Measurements from ENCODE around the gene GH1. TPM values are rescaled to one million over a fixed set of nuclear protein-coding genes. Genes with fewer than 3 reads are reported as not detected.

GH1 gene
- not detected in 5 replicates for total RNA-seq (2022; extraction: Qiagen RNA extraction; ENCODE audit: low read depth)

DNA sequence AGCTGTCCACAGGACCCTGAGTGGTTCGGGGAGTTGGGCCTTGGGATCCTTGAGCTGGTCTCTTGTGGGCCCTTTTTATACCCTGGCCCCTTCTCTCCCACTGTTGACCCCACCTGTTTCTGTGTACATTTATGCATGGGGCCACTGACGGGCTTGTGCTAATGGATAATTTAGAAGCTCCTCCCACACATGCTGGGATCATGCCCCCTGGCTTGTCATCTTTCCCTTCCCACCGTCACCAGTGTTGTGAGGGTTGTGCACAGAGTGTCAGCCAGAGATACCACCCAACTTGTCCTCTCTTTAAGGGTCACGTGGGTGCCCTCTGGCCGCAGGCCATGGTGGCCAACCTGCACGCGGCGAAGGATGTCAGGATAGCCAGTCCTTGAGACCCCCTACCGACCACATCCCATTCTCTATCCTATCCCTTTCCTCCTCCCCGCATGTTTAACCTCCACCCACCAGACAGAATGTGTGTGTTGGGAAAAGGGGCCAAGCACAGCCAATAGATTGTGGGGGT, at the start of gene GH1:
TSS of gene GH1 (minus strand) at position 51 of the 517 bp plus-strand sequence. CDS start 63 bp downstream, outside the sequence.

DNA sequence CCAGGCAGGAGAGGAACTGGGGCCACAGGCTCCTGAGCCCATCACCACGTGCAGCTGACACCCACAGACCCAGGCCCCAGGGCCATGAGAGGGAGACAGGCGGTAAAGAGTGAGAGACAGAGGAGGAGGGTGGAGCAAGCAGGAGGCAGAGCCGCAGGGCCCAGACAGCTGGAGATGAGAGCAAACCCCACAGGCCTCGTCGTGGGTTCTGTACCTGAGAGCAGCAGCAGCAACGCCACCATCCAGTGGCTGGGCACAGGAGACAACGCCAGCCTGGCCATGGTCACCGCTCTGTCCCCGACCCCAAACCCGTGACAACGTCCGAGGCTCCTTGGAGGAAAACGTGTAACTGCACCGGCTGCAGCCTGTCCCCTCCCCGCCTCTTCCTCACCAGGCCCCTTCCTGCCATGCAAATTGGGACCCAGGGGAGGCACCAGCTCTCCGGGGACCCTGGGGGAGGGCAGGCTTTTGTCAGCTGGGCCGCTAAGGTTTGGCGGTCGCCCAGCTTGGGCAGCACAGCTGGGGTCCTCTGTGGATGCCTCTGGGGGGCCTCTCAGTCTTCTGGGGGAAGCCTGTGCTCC, 13.4 kb upstream of the GH1 start, which contains the start of gene CD79B:
TSS of gene CD79B (minus strand) at position 351 of the 581 bp plus-strand sequence. CDS start at position 281, 70 bp downstream.

DNA sequence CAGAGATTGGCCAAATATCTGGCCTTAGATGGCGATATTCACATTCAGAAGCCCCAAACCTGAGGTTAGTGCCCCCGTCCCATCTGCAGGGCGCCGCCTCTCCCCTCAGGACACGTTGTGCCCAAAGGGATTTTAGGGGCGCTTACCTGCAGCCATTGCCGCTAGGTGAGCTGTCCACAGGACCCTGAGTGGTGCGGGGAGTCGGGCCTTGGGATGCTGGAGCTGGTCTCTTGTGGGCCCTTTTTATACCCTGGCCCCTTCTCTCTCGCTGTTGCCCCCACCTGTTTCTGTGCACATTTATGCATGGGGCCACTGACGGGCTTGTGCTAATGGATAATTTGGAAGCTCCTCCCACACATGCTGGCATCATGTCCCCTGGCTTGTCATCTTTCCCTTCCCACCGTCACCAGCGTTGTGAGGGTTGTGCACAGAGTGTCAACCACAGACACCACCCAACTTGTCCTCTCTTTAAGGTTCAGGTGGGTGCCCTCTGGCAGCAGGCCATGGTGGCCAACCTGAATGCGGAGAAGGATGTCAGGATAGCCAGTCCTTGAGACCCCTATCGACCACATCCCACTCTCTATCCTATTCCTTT, 7.5 kb downstream of the GH1 start, which contains the start of gene CSHL1:
TSS of gene CSHL1 (minus strand) at position 218 of the 595 bp plus-strand sequence. CDS start at position 156, 62 bp downstream.

DNA sequence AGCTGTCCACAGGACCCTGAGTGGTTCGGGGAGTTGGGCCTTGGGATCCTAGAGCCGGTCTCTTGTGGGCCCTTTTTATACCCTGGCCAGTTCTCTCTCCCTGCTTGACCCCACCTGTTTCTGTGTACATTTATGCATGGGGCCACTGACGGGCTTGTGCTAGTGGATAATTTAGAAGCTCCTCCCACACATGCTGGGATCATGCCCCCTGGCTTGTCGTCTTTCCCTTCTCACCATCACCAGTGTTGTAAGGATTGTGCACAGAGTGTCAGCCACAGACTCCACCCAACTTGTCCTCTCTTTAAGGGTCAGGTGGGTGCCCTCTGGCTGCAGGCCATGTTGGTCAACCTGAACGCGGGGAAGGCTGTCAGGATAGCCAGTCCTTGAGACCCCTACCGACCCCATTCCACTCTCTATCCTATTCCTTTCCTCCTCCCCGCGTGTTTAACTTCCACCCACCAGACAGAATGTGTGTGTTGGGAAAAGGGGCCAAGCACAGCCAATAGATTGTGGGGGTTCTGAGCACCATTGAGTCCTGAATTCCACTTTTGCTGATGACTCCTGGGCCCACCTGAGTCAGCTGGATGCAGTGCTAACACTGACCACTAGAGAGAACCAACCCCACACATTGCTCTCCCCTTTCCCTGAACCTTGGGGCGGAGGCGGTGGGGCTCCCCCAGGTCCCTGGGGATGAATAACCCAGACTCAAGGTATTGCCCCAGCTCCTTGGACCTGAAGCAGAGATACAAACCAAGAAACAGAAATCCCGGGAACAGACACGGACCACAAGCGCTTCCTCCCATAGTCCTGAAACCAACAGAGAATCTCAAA, 21.9 kb downstream of the GH1 start, which contains the start of gene CSH1:
TSS of gene CSH1 (minus strand) at position 51 of the 831 bp plus-strand sequence. CDS start 63 bp downstream, outside the sequence.

DNA sequence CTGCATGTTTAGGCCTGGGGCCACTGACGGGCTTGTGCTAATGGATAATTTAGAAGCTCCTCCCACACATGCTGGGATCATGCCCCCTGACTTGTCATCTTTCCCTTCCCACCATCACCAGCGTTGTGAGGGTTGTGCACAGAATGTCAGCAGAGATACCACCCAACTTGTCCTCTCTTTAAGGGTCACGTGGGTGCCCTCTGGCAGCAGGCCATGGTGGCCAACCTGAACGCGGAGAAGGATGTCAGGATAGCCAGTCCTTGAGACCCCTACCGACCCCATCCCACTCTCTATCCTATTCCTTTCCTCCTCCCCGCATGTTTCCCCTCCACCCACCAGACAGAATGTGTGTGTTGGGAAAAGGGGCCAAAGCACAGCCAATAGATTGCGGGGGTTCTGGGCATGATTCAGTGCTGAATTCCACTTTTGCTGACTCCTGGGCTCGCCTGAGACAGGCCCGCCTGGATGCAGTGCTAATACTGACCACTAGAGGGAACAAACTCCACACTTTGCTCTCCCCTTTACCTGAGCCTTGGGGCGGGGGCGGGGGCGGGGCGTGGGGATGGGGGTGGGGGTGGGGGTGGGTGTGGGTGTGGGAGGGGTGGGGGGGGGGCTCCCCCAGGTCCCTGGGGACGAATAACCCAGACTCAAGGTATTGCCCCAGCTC, 36.6 kb downstream of the GH1 start, which contains the start of gene GH2:
TSS of gene GH2 (minus strand) at position 10 of the 667 bp plus-strand sequence. CDS start 143 bp downstream, outside the sequence.

DNA sequence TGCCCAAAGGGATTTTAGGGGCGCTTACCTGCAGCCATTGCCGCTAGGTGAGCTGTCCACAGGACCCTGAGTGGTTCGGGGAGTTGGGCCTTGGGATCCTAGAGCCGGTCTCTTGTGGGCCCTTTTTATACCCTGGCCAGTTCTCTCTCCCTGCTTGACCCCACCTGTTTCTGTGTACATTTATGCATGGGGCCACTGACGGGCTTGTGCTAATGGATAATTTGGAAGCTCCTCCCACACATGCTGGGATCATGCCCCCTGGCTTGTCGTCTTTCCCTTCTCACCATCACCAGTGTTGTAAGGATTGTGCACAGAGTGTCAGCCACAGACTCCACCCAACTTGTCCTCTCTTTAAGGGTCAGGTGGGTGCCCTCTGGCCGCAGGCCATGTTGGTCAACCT, 45.1 kb downstream of the GH1 start, which contains the start of gene CSH2:
TSS of gene CSH2 (minus strand) at position 101 of the 400 bp plus-strand sequence. CDS start at position 38, 63 bp downstream.

Other genes starting within 250 kb of the GH1 start
- 5.9 to 15.6 TPM (median 13.4 TPM) in 5 replicates for gene LIMD2, start 218.7 kb downstream of the GH1 start, total RNA-seq (2022; extraction: Qiagen RNA extraction; ENCODE audit: low read depth)
- gene STRADA, start 177.0 kb downstream of the GH1 start, total RNA-seq (2022; extraction: Qiagen RNA extraction; ENCODE audit: low read depth) = 25.3 to 30.1 TPM (median 26.8 TPM) in 5 replicates
- gene CCDC47, start 145.2 kb downstream of the GH1 start, total RNA-seq (2022; extraction: Qiagen RNA extraction; ENCODE audit: low read depth) = 95.9 to 135 TPM (median 108 TPM) in 5 replicates
- gene DDX42, start 144.7 kb downstream of the GH1 start, total RNA-seq (2022; extraction: Qiagen RNA extraction; ENCODE audit: low read depth) = 86.2 to 127 TPM (median 101 TPM) in 5 replicates
- 204 to 242 TPM (median 212 TPM) in 5 replicates for gene PSMC5, start 91.4 kb downstream of the GH1 start, total RNA-seq (2022; extraction: Qiagen RNA extraction; ENCODE audit: low read depth)
- 55.3 to 68.1 TPM (median 57.2 TPM) in 5 replicates for gene FTSJ3, start 91.2 kb downstream of the GH1 start, total RNA-seq (2022; extraction: Qiagen RNA extraction; ENCODE audit: low read depth)
- gene SMARCD2, start 76.2 kb downstream of the GH1 start, total RNA-seq (2022; extraction: Qiagen RNA extraction; ENCODE audit: low read depth) = 45.9 to 66.3 TPM (median 59.3 TPM) in 5 replicates
- gene CSH2, start 45.2 kb downstream of the GH1 start, total RNA-seq (2022; extraction: Qiagen RNA extraction; ENCODE audit: low read depth) = not detected in 5 replicates
- gene GH2, start 36.9 kb downstream of the GH1 start, total RNA-seq (2022; extraction: Qiagen RNA extraction; ENCODE audit: low read depth) = not detected in 5 replicates
- gene CSH1, start 22.3 kb downstream of the GH1 start, total RNA-seq (2022; extraction: Qiagen RNA extraction; ENCODE audit: low read depth) = not detected in 5 replicates
- not detected in 5 replicates for gene CSHL1, start 7.6 kb downstream of the GH1 start, total RNA-seq (2022; extraction: Qiagen RNA extraction; ENCODE audit: low read depth)
- gene CD79B, start 13.5 kb upstream of the GH1 start, total RNA-seq (2022; extraction: Qiagen RNA extraction; ENCODE audit: low read depth) = 0.20 to 0.70 TPM in 2 of 5 replicates, not detected in the others
- 0.01 to 0.11 TPM (median 0.07 TPM) in 4 of 5 replicates, not detected in the other for gene SCN4A, start 54.1 kb upstream of the GH1 start, total RNA-seq (2022; extraction: Qiagen RNA extraction; ENCODE audit: low read depth)
- gene PRR29, start 79.5 kb upstream of the GH1 start, total RNA-seq (2022; extraction: Qiagen RNA extraction; ENCODE audit: low read depth) = 0.66 to 1.8 TPM (median 0.68 TPM) in 5 replicates
- gene ICAM2, start 101.8 kb upstream of the GH1 start, total RNA-seq (2022; extraction: Qiagen RNA extraction; ENCODE audit: low read depth) = not detected in 5 replicates
- gene ERN1, start 211.3 kb upstream of the GH1 start, total RNA-seq (2022; extraction: Qiagen RNA extraction; ENCODE audit: low read depth) = 2.3 to 5.4 TPM (median 4.0 TPM) in 5 replicates